ENCODE measurements around the gene CYBC1.

The CYBC1 gene

DNA sequence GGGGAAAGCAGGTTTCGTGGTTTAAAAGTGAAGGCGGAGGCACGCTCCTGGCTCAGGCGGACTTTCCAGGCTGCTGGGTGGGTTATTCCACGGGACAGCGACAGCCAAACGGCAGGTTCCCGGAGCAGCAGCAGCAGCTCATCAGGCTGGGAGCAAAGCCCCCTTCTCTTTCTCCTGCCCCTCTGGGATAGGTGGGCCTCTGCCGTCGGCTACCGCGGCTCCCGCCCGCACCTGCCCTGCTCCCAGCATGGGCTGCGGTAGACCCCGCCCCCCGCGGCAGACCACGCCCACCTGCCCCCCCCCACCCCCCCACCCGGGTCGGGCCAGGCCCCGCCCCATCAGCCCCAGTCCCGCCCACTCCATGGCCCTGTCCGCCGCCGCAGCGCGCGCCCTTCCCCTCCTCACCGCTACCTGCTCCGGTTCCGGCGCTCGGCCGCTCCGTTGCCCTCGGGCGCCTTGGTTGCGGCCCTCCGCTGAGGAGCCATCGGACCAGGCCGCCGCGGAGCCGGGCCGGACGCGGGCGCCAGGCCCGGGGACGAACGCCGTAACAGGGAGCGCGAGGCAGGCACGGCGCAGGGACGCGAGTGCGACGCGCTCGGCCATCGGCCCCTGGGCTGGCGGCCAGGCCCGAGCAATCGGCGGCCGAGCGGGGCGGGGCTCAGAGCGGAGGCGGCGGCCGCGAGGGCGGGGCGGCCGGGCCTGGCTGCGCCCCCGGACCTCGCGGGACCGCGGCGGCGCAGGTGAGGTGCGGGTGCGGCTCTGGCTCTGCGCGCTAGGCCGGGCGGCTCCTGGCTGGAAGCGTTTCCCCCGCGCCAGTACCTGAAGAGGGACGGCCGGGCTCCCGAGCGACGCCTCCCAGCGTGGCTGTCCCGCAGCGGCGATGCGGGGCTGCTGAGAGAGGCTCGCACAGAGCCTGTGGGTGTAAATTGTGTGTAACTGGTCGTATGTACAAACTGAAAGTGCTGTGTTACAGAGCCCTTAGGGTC is 32.3 kb downstream of the CYBC1 start, which contains the start of the genes HEXD and OGFOD3:
TSS of gene HEXD (plus strand) at position 347 of the 986 bp plus-strand sequence. CDS start 1,453 bp downstream, outside the sequence.
TSS of gene OGFOD3 (minus strand) at position 586 of the 986 bp plus-strand sequence. CDS start at position 485, 101 bp downstream.
- TF ChIP-seq FOXP2 (optimal IDR thresholded peaks at IDR 0.05; ENCODE audit: borderline replicate concordance, extremely low read depth, extremely low read length, insufficient read depth): peak; percentile 98
- peak; percentile 65; the same call in 1 of the 2 replicates for TF ChIP-seq TAF1 (IDR thresholded peaks at IDR 0.05; ENCODE audit: borderline replicate concordance, insufficient read depth, low read length)
- TF ChIP-seq POLR2AphosphoS5 (IDR thresholded peaks at IDR 0.05; ENCODE audit: low read depth, low read length): peak; percentile 97
- TF ChIP-seq, protein P1, sequence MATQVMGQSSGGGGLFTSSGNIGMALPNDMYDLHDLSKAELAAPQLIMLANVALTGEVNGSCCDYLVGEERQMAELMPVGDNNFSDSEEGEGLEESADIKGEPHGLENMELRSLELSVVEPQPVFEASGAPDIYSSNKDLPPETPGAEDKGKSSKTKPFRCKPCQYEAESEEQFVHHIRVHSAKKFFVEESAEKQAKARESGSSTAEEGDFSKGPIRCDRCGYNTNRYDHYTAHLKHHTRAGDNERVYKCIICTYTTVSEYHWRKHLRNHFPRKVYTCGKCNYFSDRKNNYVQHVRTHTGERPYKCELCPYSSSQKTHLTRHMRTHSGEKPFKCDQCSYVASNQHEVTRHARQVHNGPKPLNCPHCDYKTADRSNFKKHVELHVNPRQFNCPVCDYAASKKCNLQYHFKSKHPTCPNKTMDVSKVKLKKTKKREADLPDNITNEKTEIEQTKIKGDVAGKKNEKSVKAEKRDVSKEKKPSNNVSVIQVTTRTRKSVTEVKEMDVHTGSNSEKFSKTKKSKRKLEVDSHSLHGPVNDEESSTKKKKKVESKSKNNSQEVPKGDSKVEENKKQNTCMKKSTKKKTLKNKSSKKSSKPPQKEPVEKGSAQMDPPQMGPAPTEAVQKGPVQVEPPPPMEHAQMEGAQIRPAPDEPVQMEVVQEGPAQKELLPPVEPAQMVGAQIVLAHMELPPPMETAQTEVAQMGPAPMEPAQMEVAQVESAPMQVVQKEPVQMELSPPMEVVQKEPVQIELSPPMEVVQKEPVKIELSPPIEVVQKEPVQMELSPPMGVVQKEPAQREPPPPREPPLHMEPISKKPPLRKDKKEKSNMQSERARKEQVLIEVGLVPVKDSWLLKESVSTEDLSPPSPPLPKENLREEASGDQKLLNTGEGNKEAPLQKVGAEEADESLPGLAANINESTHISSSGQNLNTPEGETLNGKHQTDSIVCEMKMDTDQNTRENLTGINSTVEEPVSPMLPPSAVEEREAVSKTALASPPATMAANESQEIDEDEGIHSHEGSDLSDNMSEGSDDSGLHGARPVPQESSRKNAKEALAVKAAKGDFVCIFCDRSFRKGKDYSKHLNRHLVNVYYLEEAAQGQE (IDR thresholded peaks at IDR 0.05; ENCODE audit: insufficient read depth in 1 of 2, low read depth in 2 of 2, low read length in 2 of 2): peak in 1 of 2 experiments; percentile 65; a peak in 2 of 4 replicates
- TF ChIP-seq SIN3A (IDR thresholded peaks at IDR 0.05; ENCODE audit: borderline replicate concordance, insufficient read depth, low read length): no peak; the same call in 1 of the 2 replicates

DNA sequence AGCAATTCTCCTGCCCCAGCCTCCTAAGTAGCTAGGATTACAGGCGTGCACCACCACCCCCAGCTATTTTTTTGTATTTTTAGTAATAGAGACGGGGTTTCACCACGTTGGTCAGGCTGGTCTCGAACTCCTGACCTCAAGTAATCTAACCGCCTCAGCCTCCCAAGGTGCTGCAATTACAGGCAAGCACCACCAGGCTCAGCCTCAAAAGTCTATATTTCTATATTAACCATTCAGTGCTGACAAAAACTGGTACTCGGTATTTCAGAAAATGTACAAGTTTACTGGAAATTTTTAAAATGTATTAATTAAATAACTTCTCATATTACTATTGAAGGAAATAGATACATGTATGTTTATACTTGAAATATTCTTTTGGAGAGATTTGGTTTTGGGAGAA is 33.8 kb downstream of the CYBC1 start:
- TF ChIP-seq, protein P1 (IDR thresholded peaks at IDR 0.05; ENCODE audit: insufficient read depth in 1 of 2, low read depth in 2 of 2, low read length in 2 of 2): no peak

DNA sequence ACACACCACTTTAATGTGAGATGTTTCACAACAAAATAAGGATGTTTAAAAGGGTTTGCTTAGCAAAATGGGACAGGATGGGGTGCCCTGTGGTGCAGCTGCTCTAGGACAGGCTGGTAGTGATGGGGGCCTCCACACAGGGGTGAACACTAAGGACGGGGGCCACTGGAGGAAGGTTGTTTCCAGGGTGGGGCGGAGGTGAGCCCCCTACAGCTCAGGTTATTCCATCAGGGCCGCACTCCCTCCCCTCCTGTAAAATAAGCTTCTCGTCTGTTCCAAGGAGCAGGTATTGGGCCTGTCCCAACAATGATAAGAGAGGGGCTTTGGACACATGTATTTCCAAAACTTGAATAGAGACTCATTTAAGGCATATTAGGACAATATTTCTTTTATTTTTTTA is 34.3 kb downstream of the CYBC1 start:
- TF ChIP-seq, protein P1 (IDR thresholded peaks at IDR 0.05; ENCODE audit: insufficient read depth in 1 of 2, low read depth in 2 of 2, low read length in 2 of 2): no peak
- no peak for TF ChIP-seq SIN3A (IDR thresholded peaks at IDR 0.05; ENCODE audit: borderline replicate concordance, insufficient read depth, low read length)
- TF ChIP-seq FOXP2 (optimal IDR thresholded peaks at IDR 0.05; ENCODE audit: borderline replicate concordance, extremely low read depth, extremely low read length, insufficient read depth): no peak
- no peak for TF ChIP-seq TAF1 (IDR thresholded peaks at IDR 0.05; ENCODE audit: borderline replicate concordance, insufficient read depth, low read length)
- no peak for TF ChIP-seq POLR2AphosphoS5 (IDR thresholded peaks at IDR 0.05; ENCODE audit: low read depth, low read length)

DNA sequence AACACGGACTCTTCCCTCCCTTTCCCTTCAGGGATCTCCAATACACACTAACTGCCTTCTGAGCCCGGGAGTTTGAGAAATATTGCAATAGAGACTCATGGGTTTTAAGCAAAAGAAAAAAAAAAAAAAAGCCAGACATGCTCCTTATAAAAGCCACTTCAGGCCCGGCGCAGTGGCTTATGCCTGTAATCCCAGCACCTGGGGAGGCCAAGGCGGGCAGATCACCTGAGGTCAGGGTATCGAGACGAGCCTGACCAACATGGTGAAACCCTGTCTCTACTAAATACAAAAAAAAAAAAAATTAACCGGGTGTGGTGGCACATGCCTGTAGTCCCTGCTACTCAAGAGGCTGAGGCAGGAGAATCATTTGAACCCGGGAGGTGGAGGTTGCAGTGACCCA is 34.8 kb downstream of the CYBC1 start:
- TF ChIP-seq FOXP2 (optimal IDR thresholded peaks at IDR 0.05; ENCODE audit: borderline replicate concordance, extremely low read depth, extremely low read length, insufficient read depth) (no peak), TAF1 (IDR thresholded peaks at IDR 0.05; ENCODE audit: borderline replicate concordance, insufficient read depth, low read length) (no peak), SIN3A (IDR thresholded peaks at IDR 0.05; ENCODE audit: borderline replicate concordance, insufficient read depth, low read length) (no peak), POLR2AphosphoS5 (IDR thresholded peaks at IDR 0.05; ENCODE audit: low read depth, low read length) (no peak)
- TF ChIP-seq, protein P1 (IDR thresholded peaks at IDR 0.05; ENCODE audit: insufficient read depth in 1 of 2, low read depth in 2 of 2, low read length in 2 of 2): no peak

Data from PFSK-1 (cell line).